Erythroblast (primary cell): ENCODE measurements around the gene G6PD.

ENCODE experiments used
- GATA1 ChIP-seq: IDR thresholded peaks from 2 replicates; pipeline ENCODE4 v1.6.1; 2011; ENCODE audit warnings: low read depth, mild to moderate bottlenecking, control low read depth, low read length, moderate library complexity
- POLR2A ChIP-seq: IDR thresholded peaks from 2 replicates; pipeline ENCODE4 v1.6.1; 2011; ENCODE audit warnings: mild to moderate bottlenecking, low read length

- TF ChIP-seq POLR2A, result no peak
- no peak for TF ChIP-seq GATA1
Observed at GRCh38 chrX:154540897-154541535, 5.6 kb downstream of the G6PD start.
